Nephron (organoid): ENCODE results near the gene PRDM12.
A peak's percentile ranks its signal among the peaks of the same experiment; 100 is the strongest.

ENCODE experiments used
- H3K27ac Mint-ChIP-seq, 3 experiments: 2 replicates each; pipeline ENCODE4 v1.8.0; 2020; ENCODE audit warnings: mixed read lengths in 3 of 3, mild to moderate bottlenecking in 2 of 3, moderate library complexity in 1 of 3
- H3K27me3 Mint-ChIP-seq: 2 replicates; pipeline ENCODE4 v1.8.0; 2021; ENCODE audit warnings: low read depth, mild to moderate bottlenecking, moderate library complexity, mixed read lengths
- H3K36me3 Mint-ChIP-seq: 2 replicates; pipeline ENCODE4 v1.8.0; 2020; ENCODE audit warnings: low read depth, mixed read lengths
- H3K4me1 Mint-ChIP-seq: 2 replicates; pipeline ENCODE4 v1.8.0; 2020; ENCODE audit warnings: mixed read lengths
- H3K4me3 Mint-ChIP-seq, 3 experiments: 2 replicates each; pipeline ENCODE4 v1.8.0; 2020; ENCODE audit warnings: mild to moderate bottlenecking in 3 of 3, mixed read lengths in 3 of 3, moderate library complexity in 2 of 3
- H3K9me3 Mint-ChIP-seq: 2 replicates; pipeline ENCODE4 v1.8.0; 2020; ENCODE audit warnings: mixed read lengths
- CTCF ChIP-seq, 3 experiments: fragments of 200-600 bp; sonication (generic); IDR thresholded peaks; one replicate each; pipeline ENCODE4 v1.5.0; 2021; ENCODE audit warnings: antibody characterized with exemption in 3 of 3; ENCODE audit not compliant: unreplicated experiment in 3 of 3

The PRDM12 gene

GRCh38 chr9:130664251-130665028, at the start of gene PRDM12:
Gene PRDM12, plus strand, starts transcription at chr9:130664594. Its CDS starts 60 bp downstream, at chr9:130664654.
- no peaks in the 10 kb centered on the region for H3K9me3 Mint-ChIP-seq
- peaks cover 99% of the 10 kb centered on the region for H3K27me3 Mint-ChIP-seq
- H3K27ac Mint-ChIP-seq = no peak within 1 kb of the TSS
- TF ChIP-seq CTCF (IDR thresholded peaks at IDR 0.05; ENCODE audit: unreplicated experiment in 3 of 3) = no peak
- H3K4me3 Mint-ChIP-seq = peak within 1 kb of the TSS; percentile 35 to 63 (median 47)
- no peaks in the 10 kb centered on the region for H3K36me3 Mint-ChIP-seq
- H3K4me1 Mint-ChIP-seq = peaks cover 13% of the 10 kb centered on the region

- no peak overlapping the region for H3K4me3 Mint-ChIP-seq
- TF ChIP-seq CTCF (IDR thresholded peaks at IDR 0.05; ENCODE audit: unreplicated experiment in 3 of 3) = no peak
- no peaks in the 10 kb centered on the region for H3K4me1 Mint-ChIP-seq
- no peak overlapping the region for H3K27ac Mint-ChIP-seq
- no peaks in the 10 kb centered on the region for H3K9me3 Mint-ChIP-seq
- peaks cover 74% of the 10 kb centered on the region for H3K36me3 Mint-ChIP-seq
- H3K27me3 Mint-ChIP-seq = no peaks in the 10 kb centered on the region
Observed at GRCh38 chr9:130616451-130616850, 47.9 kb upstream of the PRDM12 start.

GRCh38 chr9:130623466-130623865, 40.9 kb upstream of the PRDM12 start:
- peaks cover 79% of the 10 kb centered on the region for H3K36me3 Mint-ChIP-seq
- H3K27ac Mint-ChIP-seq = no peak overlapping the region
- no peak overlapping the region for H3K4me3 Mint-ChIP-seq
- no peaks in the 10 kb centered on the region for H3K9me3 Mint-ChIP-seq
- H3K27me3 Mint-ChIP-seq = no peaks in the 10 kb centered on the region
- TF ChIP-seq CTCF (IDR thresholded peaks at IDR 0.05; ENCODE audit: unreplicated experiment in 3 of 3) = no peak
- H3K4me1 Mint-ChIP-seq = peaks cover 6% of the 10 kb centered on the region

- no peak overlapping the region for H3K4me3 Mint-ChIP-seq
- H3K27ac Mint-ChIP-seq = no peak overlapping the region
- TF ChIP-seq CTCF (IDR thresholded peaks at IDR 0.05; ENCODE audit: unreplicated experiment in 3 of 3) = no peak
- H3K36me3 Mint-ChIP-seq = peaks cover 74% of the 10 kb centered on the region
- no peaks in the 10 kb centered on the region for H3K9me3 Mint-ChIP-seq
- peaks cover 6% of the 10 kb centered on the region for H3K4me1 Mint-ChIP-seq
- H3K27me3 Mint-ChIP-seq = no peaks in the 10 kb centered on the region
Observed at GRCh38 chr9:130624154-130624553, 40.2 kb upstream of the PRDM12 start.

- no peaks in the 10 kb centered on the region for H3K9me3 Mint-ChIP-seq
- H3K36me3 Mint-ChIP-seq = peaks cover 70% of the 10 kb centered on the region
- no peak overlapping the region for H3K27ac Mint-ChIP-seq
- H3K27me3 Mint-ChIP-seq = no peaks in the 10 kb centered on the region
- no peak for TF ChIP-seq CTCF (IDR thresholded peaks at IDR 0.05; ENCODE audit: unreplicated experiment in 3 of 3)
- H3K4me3 Mint-ChIP-seq = no peak overlapping the region
- peaks cover 6% of the 10 kb centered on the region for H3K4me1 Mint-ChIP-seq
Observed at GRCh38 chr9:130626249-130626996, 38.0 kb upstream of the PRDM12 start.
